ENCODE results near the gene HDC. TPM values are rescaled to one million over a fixed set of nuclear protein-coding genes. Genes with fewer than 3 reads are reported as not detected.

HDC gene
- total and polyA plus RNA-seq, 2 donors (not counting 3 experiments of a cell fraction or from before 2014, with no cell fraction given): not detected

- DNase-seq (ENCODE audit: low read depth, low spot score) (no peak), FAIRE-seq (no peak)
- no peaks in the 10 kb centered on the region for H3K79me2 ChIP-seq (ENCODE audit: control insufficient read depth, insufficient read depth, low read length)
- no peaks in the 10 kb centered on the region for H4K20me1 ChIP-seq (replicated peaks; ENCODE audit: control insufficient read depth, extremely low read depth, insufficient read depth, low read length)
- H3K9me3 ChIP-seq (replicated peaks; ENCODE audit: control insufficient read depth, insufficient read depth, low read length): no peaks in the 10 kb centered on the region
- no peaks in the 10 kb centered on the region for H3K27me3 ChIP-seq (ENCODE audit: control insufficient read depth in 2 of 2, insufficient read depth in 2 of 2, low read length in 2 of 2)
- dilution Hi-C loops (cut with MboI; ENCODE audit: extremely low pct_ligation_motif_present, low sequenced_read_pairs) (no loop called here), intact Hi-C loops (cut with micrococcal nuclease) (no loop called here)
- BruUV-seq (replicated peaks): no TSS peak
- H3K36me3 ChIP-seq (ENCODE audit: control insufficient read depth in 2 of 2, extremely low read depth in 1 of 2, insufficient read depth in 2 of 2, low read length in 2 of 2): no peaks in the 10 kb centered on the region
- H2AFZ ChIP-seq (ENCODE audit: low read depth, low read length): no peak overlapping the region
- no peak overlapping the region for H3K4me2 ChIP-seq (ENCODE audit: insufficient read depth, low read length)
- no peak overlapping the region for H3K27ac ChIP-seq (ENCODE audit: insufficient read depth, low read depth, low read length)
- no peak overlapping the region for H3K9ac ChIP-seq (replicated peaks; ENCODE audit: extremely low read depth, insufficient read depth, low read length)
- H3K4me3 ChIP-seq (replicated peaks in 1 of 3; ENCODE audit: insufficient read depth in 1 of 3, low read depth in 1 of 3, low read length in 3 of 3): no peak overlapping the region
- POLR2A ChIA-PET: no interaction called here
- no peaks in the 10 kb centered on the region for H3K9me1 ChIP-seq (replicated peaks; ENCODE audit: control insufficient read depth, extremely low read depth, insufficient read depth, low read length)
- CTCF ChIA-PET: no interaction called here
- TF ChIP-seq POLR2AphosphoS5 (IDR thresholded peaks at IDR 0.05; ENCODE audit: insufficient read depth, low read depth, low read length) (no peak), POLR2A (IDR thresholded peaks at IDR 0.05; ENCODE audit: low read depth, low read length) (no peak), FOS (IDR thresholded peaks at IDR 0.05; ENCODE audit: borderline replicate concordance, insufficient read depth, low read length) (no peak), MAX (IDR thresholded peaks at IDR 0.05; ENCODE audit: insufficient read depth, insufficient read length) (no peak), EZH2 (IDR thresholded peaks at IDR 0.05; ENCODE audit: borderline replicate concordance, low read depth, low read length, severe bottlenecking) (no peak), CTCF (IDR thresholded peaks at IDR 0.05; ENCODE audit: extremely low read depth in 1 of 2, insufficient read depth in 1 of 2, low read depth in 1 of 2, low read length in 2 of 2) (no peak), JUN (IDR thresholded peaks at IDR 0.05; ENCODE audit: borderline replicate concordance, insufficient read depth, insufficient read length, low read depth) (no peak), GATA2 (IDR thresholded peaks at IDR 0.05; ENCODE audit: insufficient read depth, insufficient read length, low read depth, low read length) (no peak), MYC (IDR thresholded peaks at IDR 0.05; ENCODE audit: low read depth, low read length) (no peak)
- H3K4me1 ChIP-seq (ENCODE audit: control insufficient read depth, extremely low read depth, insufficient read depth, low read length): no peaks in the 10 kb centered on the region
Measured at GRCh38 chr15:50202003-50202402, 63.5 kb downstream of the HDC start.
